Measurements from ENCODE around the gene TENT5C. TPM values are rescaled to one million over a fixed set of nuclear protein-coding genes. Genes with fewer than 3 reads are reported as not detected.

The TENT5C gene
- total and polyA plus RNA-seq, 9 of the 15 experiments (the other 6 are each of a cell fraction or from before 2014, with no cell fraction given): 1.8 to 7.7 (median 4.0) TPM

- no peak for TF ChIP-seq ZBTB5 (IDR thresholded peaks at IDR 0.05)
- 0 out of 2 replicates have a peak, but pooled peaks have one; percentile 2 for TF ChIP-seq EP400 (IDR thresholded peaks at IDR 0.05)
- TF ChIP-seq NFATC3 (IDR thresholded peaks at IDR 0.05): peak; percentile 48; the same call in 1 of the 2 replicates
- TF ChIP-seq, protein P1, sequence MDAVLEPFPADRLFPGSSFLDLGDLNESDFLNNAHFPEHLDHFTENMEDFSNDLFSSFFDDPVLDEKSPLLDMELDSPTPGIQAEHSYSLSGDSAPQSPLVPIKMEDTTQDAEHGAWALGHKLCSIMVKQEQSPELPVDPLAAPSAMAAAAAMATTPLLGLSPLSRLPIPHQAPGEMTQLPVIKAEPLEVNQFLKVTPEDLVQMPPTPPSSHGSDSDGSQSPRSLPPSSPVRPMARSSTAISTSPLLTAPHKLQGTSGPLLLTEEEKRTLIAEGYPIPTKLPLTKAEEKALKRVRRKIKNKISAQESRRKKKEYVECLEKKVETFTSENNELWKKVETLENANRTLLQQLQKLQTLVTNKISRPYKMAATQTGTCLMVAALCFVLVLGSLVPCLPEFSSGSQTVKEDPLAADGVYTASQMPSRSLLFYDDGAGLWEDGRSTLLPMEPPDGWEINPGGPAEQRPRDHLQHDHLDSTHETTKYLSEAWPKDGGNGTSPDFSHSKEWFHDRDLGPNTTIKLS (IDR thresholded peaks at IDR 0.05; ENCODE audit: borderline replicate concordance, low read depth): no peak
- TF ChIP-seq XRCC3 (IDR thresholded peaks at IDR 0.05): no peak
- TF ChIP-seq ZNF586 (CRISPR knock-in tag; conservative IDR thresholded peaks at IDR 0.05): no peak
- no peak for TF ChIP-seq RAD51 (IDR thresholded peaks at IDR 0.05; ENCODE audit: borderline replicate concordance, low read depth)
- TF ChIP-seq MLX (CRISPR knock-in tag; conservative IDR thresholded peaks at IDR 0.05): no peak
- TF ChIP-seq, protein P2, sequence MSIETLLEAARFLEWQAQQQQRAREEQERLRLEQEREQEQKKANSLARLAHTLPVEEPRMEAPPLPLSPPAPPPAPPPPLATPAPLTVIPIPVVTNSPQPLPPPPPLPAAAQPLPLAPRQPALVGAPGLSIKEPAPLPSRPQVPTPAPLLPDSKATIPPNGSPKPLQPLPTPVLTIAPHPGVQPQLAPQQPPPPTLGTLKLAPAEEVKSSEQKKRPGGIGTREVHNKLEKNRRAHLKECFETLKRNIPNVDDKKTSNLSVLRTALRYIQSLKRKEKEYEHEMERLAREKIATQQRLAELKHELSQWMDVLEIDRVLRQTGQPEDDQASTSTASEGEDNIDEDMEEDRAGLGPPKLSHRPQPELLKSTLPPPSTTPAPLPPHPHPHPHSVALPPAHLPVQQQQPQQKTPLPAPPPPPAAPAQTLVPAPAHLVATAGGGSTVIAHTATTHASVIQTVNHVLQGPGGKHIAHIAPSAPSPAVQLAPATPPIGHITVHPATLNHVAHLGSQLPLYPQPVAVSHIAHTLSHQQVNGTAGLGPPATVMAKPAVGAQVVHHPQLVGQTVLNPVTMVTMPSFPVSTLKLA (conservative IDR thresholded peaks at IDR 0.05): no peak; a peak in 1 of 4 replicates
- 0 out of 2 replicates have a peak, but pooled peaks have one; percentile 37 for TF ChIP-seq ESRRB (CRISPR knock-in tag; IDR thresholded peaks at IDR 0.05; ENCODE audit: borderline replicate concordance)
- TF ChIP-seq NFXL1 (CRISPR knock-in tag; IDR thresholded peaks at IDR 0.05): peak; percentile 67; the same call in 1 of the 2 replicates
- peak; percentile 81 for TF ChIP-seq CXXC5 (CRISPR knock-in tag; IDR thresholded peaks at IDR 0.05)
- TF ChIP-seq, protein P3, sequence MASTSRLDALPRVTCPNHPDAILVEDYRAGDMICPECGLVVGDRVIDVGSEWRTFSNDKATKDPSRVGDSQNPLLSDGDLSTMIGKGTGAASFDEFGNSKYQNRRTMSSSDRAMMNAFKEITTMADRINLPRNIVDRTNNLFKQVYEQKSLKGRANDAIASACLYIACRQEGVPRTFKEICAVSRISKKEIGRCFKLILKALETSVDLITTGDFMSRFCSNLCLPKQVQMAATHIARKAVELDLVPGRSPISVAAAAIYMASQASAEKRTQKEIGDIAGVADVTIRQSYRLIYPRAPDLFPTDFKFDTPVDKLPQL (IDR thresholded peaks at IDR 0.05; ENCODE audit: extremely low read depth, insufficient read length): no peak
- peak; percentile 83 for TF ChIP-seq ZBTB2 (IDR thresholded peaks at IDR 0.05)
- TF ChIP-seq GTF2E2 (tag; IDR thresholded peaks at IDR 0.05): 0 out of 2 replicates have a peak, but pooled peaks have one; percentile 19
- no peak for TF ChIP-seq ETS2 (tag; IDR thresholded peaks at IDR 0.05; ENCODE audit: borderline replicate concordance, poor library complexity, severe bottlenecking)
- peak; percentile 50; the same call in 1 of the 2 replicates for TF ChIP-seq ZKSCAN1 (IDR thresholded peaks at IDR 0.05; ENCODE audit: low read depth, low read length)
Observed at GRCh38 chr1:117613249-117613968, 7.6 kb downstream of the TENT5C start (continued).

Data from K562 (cell line).